DMS153 treated with DMSO at 0.1 percent for 48 hours (cell line): Measurements from ENCODE around the gene ZDHHC7.
"Not testable (repeated sequence)": the region's sequence is repeated elsewhere in the genome, so short reads cannot be mapped to it uniquely, and the experiment has no call there.

Experiments used
- DNase-seq: peaks from one replicate; lab custom pipeline; 2025; ENCODE audit not compliant: unreplicated experiment; lab: John Stamatoyannopoulos, UW

ZDHHC7 gene

GRCh38 chr16:85010931-85011845 lies at the start of gene ZDHHC7:
TSS of gene ZDHHC7 (minus strand) at chr16:85011535. CDS start at chr16:84990618, 20,917 bp downstream.
- peak; percentile 63 for DNase-seq

DNA sequence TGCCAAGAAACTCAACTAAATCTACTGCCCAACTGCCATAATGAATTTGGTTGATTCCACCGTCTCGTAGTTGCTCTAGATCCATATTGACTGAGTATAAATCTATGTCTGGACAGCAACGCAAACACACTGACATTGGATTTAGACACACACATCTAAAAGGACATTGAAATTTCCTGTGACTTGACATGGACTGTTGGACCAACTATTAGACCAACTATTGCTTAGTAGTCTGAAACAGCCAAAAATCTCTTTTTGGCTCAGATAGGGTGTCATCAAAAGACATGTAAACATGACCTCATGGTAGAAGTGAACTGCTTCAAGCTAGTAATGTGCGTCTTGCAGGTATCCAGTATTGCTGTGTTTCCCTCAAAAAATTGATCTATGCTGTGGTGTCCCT lies 47.6 kb upstream of the ZDHHC7 start:
- DNase-seq: no peak

DNA sequence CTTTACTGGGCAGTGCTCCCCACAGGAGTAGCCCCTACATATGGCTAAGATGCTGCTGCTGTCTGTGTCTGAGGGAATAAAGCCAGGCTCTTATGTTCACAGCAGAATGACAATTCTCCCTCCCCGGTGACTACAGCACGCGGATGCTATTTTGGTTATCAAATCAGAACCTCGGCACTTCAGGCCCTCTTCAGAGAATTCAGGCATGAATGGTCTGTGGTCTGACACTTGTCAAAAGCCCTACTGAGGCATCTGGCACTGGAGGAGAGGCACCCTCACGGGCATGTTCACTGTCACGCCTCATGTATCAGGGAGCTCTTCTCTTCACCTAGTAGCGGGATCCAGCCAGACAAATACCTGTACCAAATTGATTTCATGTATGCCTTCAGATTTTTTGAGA lies 46.6 kb upstream of the ZDHHC7 start:
- no peak for DNase-seq

- no peak for DNase-seq
Observed at GRCh38 chr16:85057212-85057889, 46.0 kb upstream of the ZDHHC7 start.

- no peak for DNase-seq
Observed at GRCh38 chr16:85056211-85056748, 44.9 kb upstream of the ZDHHC7 start.

DNA sequence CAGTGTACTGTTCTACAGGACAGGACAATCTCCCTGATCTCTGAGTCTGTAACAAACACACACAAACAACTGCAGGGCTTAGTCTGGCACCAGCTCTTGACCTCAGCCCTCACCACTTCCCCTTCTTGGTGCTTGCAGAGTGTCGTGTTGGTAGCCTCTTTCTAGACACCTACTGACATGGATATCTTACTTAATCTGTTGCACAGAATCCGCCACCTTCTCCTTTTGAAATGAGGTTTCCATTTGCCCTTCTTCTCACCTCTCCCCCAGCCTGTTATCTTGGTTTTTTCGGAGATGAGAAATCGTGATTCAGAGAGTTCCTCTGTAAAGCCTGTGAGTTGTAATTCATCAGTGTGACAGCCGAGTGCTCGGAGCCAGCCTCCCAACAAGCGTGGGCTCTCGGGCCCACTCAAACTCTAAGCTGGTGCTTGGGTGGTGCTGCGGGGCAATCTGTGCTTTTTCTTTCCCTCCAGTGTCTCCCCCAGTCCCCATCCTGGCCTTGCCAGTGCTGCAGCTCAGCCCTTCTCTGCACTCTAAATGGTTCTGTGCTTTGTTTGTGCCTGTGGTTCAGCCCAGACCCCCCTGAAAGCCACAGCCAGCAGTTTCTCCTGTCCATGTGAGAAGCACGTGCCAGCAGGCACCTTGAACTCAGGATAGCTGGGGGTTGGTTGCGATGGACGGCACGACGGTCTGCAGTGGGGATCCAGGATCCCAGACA lies 44.3 kb upstream of the ZDHHC7 start:
- no peak for DNase-seq

- DNase-seq: no peak
Observed at GRCh38 chr16:85054948-85055492, 43.7 kb upstream of the ZDHHC7 start.

DNA sequence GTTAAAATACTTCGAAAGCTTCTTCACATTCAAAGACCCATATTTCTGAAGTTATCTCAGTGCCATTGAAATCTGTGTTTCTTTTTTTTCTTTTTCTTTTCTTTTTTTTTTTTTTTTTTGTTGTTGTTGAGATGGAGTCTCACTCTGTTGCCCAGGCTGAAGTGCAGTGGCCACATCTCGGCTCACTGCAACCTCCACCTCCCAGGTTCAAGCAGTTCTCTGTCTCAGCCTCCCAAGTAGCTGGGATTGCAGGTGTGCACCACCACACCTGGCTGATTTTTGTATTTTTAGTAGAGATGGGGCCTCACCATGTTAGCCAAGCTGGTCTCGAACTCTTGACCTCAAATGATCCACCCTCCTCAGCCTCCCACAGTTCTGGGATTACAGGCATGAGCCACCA lies 43.0 kb upstream of the ZDHHC7 start:
- not testable (repeated sequence) for DNase-seq

- no peak for DNase-seq
Observed at GRCh38 chr16:85052536-85052935, 41.2 kb upstream of the ZDHHC7 start.

DNA sequence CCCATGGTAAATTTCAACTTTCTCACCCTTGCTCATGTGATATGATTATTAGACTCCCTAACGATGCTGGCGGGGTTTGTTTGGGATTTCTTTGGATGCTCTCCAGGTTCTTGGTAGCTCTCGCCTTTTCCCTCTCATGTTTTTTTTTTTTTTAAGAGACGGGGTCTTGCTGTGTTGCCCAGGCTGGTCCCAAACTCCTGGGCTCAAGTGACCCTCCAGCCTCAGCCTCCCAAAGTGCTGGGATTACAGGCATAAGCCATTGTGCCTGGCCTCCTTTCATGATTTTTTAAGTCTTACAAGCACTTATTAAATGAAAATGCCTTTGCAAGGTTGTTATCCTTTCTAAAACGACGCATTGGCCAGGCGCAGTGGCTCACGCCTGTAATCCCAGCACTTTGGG lies 40.3 kb upstream of the ZDHHC7 start:
- no peak for DNase-seq

- DNase-seq: no peak
Observed at GRCh38 chr16:85051067-85051581, 39.8 kb upstream of the ZDHHC7 start.

GRCh38 chr16:85049706-85050305 lies 38.5 kb upstream of the ZDHHC7 start:
- no peak for DNase-seq

DNA sequence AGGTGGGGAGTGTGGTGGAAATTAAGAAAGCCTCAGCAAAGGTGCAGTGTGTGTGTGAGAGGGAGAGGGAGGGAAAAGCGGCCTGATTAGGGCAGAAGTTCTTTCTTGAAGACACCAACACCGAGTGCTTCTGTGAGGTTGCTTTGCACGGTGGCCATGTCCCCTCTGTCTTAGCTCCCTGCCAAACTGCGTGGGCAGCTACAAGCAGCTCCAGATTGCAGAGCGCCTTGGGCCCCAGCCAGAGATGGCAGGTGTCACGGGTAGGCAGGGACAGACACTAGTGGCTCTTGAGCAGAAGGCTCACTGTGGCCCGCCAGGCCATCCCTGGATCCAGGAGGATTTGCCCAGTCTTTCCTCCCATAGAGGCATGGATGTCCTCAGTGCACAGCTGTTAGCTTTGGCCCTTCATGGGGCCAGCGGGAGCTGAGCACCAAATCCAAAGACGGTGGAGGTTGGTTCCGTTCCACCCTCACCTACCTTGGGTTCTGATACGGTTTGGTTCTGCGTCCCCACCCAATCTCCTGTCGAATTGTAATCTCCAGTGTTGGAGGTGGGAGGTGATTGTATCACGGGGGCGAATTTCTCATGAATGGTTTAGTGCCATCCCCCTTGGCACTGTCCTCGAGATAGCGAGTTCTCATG lies 37.7 kb upstream of the ZDHHC7 start:
- DNase-seq: no peak

GRCh38 chr16:85047867-85048455 lies 36.6 kb upstream of the ZDHHC7 start:
- no peak for DNase-seq

DNA sequence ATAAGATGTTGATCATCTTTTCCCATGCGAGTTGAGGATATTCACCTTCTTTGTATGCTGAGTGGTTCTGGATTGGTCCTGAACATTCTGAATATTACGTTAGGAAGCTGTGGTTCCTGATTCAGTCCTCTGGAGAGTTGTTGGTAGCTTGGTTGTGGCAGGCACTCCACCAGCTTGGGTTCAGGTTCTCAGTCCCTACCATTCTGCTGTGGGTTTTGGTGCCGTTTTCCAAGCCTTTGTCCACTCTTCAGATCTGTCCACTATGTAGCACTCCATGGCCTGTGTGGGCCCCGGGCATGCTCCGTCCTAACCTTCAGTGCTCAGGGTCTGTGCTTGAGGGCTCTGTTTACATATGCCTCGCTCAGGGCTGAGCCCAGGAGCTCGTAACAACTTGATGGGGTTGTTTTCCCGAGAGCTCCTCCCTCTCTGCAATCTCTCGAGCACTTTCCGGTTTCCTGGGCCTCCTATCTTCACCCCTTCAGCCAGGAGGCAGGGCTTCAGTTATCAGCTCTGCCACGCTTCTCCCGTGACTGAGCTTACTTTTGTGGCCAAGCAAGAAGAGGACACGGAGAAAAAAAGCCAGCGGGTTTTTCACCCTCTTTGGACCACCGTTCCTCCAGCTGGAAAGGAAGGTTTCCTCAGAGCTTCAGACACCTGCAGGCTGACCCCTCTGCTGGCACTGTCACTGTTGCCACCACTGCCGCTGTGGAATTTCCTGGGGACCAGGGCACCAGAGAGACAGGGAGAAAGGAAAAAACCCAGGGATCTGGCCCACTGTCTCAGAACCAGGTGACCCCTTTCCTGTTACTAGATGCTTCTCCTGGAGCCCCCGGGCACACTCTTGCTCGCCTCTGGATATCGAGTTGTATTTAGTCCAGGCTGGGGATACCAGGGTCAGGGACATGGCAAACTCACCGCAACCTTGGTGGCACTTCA lies 35.9 kb upstream of the ZDHHC7 start:
- DNase-seq: peak; percentile 51

- DNase-seq: no peak
Observed at GRCh38 chr16:85046472-85046916, 35.2 kb upstream of the ZDHHC7 start.

GRCh38 chr16:85045641-85046471 lies 34.5 kb upstream of the ZDHHC7 start:
- no peak for DNase-seq
